HEK293 (cell line): ENCODE data around the gene SLC30A3.

Experiments used
- GLIS1 ChIP-seq: fragments of 450-650 bp; formaldehyde crosslinking; IDR thresholded peaks from 2 replicates; pipeline ENCODE4 v1.5.1; 2016; ENCODE audit warnings: missing biosample characterization, missing genetic modification characterization
- HOXA7 ChIP-seq: sonication (generic); formaldehyde crosslinking; IDR thresholded peaks from 2 replicates; pipeline ENCODE4 v1.8.1; 2022; ENCODE audit warnings: missing genetic modification reagents, borderline replicate concordance
- MZF1 ChIP-seq: fragments of 450-650 bp; formaldehyde crosslinking; IDR thresholded peaks from 2 replicates; pipeline ENCODE4 v1.5.1; 2017; ENCODE audit warnings: missing biosample characterization, missing genetic modification characterization, borderline replicate concordance
- SP7 ChIP-seq: fragments of 450-650 bp; formaldehyde crosslinking; IDR thresholded peaks from 2 replicates; pipeline ENCODE4 v1.5.1; 2016; ENCODE audit warnings: missing biosample characterization, missing genetic modification characterization
- TRIM28 ChIP-seq: IDR thresholded peaks from 2 replicates; pipeline ENCODE4 v1.6.1; 2011; ENCODE audit warnings: low read length, control low read depth, borderline replicate concordance
- ZBTB17 ChIP-seq: fragments of 450-650 bp; formaldehyde crosslinking; IDR thresholded peaks from 2 replicates; pipeline ENCODE4 v1.5.1; 2016; ENCODE audit warnings: missing biosample characterization, missing genetic modification characterization
- ZBTB7A ChIP-seq: fragments of 450-650 bp; formaldehyde crosslinking; IDR thresholded peaks from 2 replicates; pipeline ENCODE4 v1.5.1; 2016; ENCODE audit warnings: low read depth, missing biosample characterization, missing genetic modification characterization
- ZNF146 ChIP-seq: fragments of 450-650 bp; formaldehyde crosslinking; IDR thresholded peaks from 2 replicates; pipeline ENCODE4 v1.5.1; 2016; ENCODE audit warnings: missing biosample characterization, missing genetic modification characterization
- ZNF169 ChIP-seq: fragments of 450-650 bp; formaldehyde crosslinking; IDR thresholded peaks from 2 replicates; pipeline ENCODE4 v1.5.1; 2016; ENCODE audit warnings: missing biosample characterization, missing genetic modification characterization
- ZNF214 ChIP-seq: fragments of 450-650 bp; formaldehyde crosslinking; IDR thresholded peaks from 2 replicates; pipeline ENCODE4 v1.5.1; 2017; ENCODE audit warnings: missing biosample characterization, mild to moderate bottlenecking, missing genetic modification characterization, borderline replicate concordance
- ZNF248 ChIP-seq: fragments of 450-650 bp; formaldehyde crosslinking; IDR thresholded peaks from 2 replicates; pipeline ENCODE4 v1.5.1; 2017; ENCODE audit warnings: missing biosample characterization, missing genetic modification characterization
- ZNF266 ChIP-seq: fragments of 450-650 bp; formaldehyde crosslinking; IDR thresholded peaks from 2 replicates; pipeline ENCODE4 v1.5.1; 2016; ENCODE audit warnings: missing biosample characterization, missing genetic modification characterization, low read depth
- ZNF292 ChIP-seq: fragments of 450-650 bp; formaldehyde crosslinking; IDR thresholded peaks from 2 replicates; pipeline ENCODE4 v1.5.1; 2016; ENCODE audit warnings: low read depth, missing biosample characterization, missing genetic modification characterization, borderline replicate concordance
- ZNF341 ChIP-seq: fragments of 450-650 bp; formaldehyde crosslinking; IDR thresholded peaks from 2 replicates; pipeline ENCODE4; 2016; ENCODE audit warnings: low read depth, missing biosample characterization, missing genetic modification characterization
- ZNF354C ChIP-seq: fragments of 450-650 bp; formaldehyde crosslinking; IDR thresholded peaks from 2 replicates; pipeline ENCODE4 v1.5.1; 2016; ENCODE audit warnings: missing biosample characterization, missing genetic modification characterization, low read depth, borderline replicate concordance
- ZNF37A ChIP-seq: fragments of 450-650 bp; IDR thresholded peaks from 2 replicates; pipeline ENCODE4 v1.5.1; 2018; ENCODE audit warnings: missing biosample characterization, missing genetic modification characterization
- ZNF394 ChIP-seq: fragments of 450-650 bp; formaldehyde crosslinking; IDR thresholded peaks from 2 replicates; pipeline ENCODE4 v1.5.1; 2016; ENCODE audit warnings: missing biosample characterization, missing genetic modification characterization, mild to moderate bottlenecking, moderate library complexity, borderline replicate concordance
- ZNF426 ChIP-seq: fragments of 450-650 bp; formaldehyde crosslinking; IDR thresholded peaks from 2 replicates; pipeline ENCODE4 v1.5.1; 2017; ENCODE audit warnings: missing biosample characterization, missing genetic modification characterization, mild to moderate bottlenecking, inconsistent platforms, moderate library complexity
- ZNF514 ChIP-seq: fragments of 450-650 bp; formaldehyde crosslinking; IDR thresholded peaks from 2 replicates; pipeline ENCODE4 v1.5.1; 2016; ENCODE audit warnings: missing biosample characterization, missing genetic modification characterization
- ZNF529 ChIP-seq: fragments of 450-650 bp; formaldehyde crosslinking; IDR thresholded peaks from 2 replicates; pipeline ENCODE4 v1.5.1; 2017; ENCODE audit warnings: missing genetic modification characterization, missing biosample characterization; ENCODE audit not compliant: insufficient replicate concordance
- ZNF548 ChIP-seq: fragments of 450-650 bp; formaldehyde crosslinking; IDR thresholded peaks from 2 replicates; pipeline ENCODE4 v1.5.1; 2016; ENCODE audit warnings: missing biosample characterization, missing genetic modification characterization
- ZNF555 ChIP-seq: fragments of 450-650 bp; formaldehyde crosslinking; conservative IDR thresholded peaks from 2 replicates; pipeline ENCODE4 v1.5.1; 2017; ENCODE audit warnings: missing biosample characterization, mild to moderate bottlenecking, missing genetic modification characterization, inconsistent platforms
- ZNF585B ChIP-seq: fragments of 450-650 bp; formaldehyde crosslinking; IDR thresholded peaks from 2 replicates; pipeline ENCODE4 v1.5.1; 2016; ENCODE audit warnings: missing biosample characterization, missing genetic modification characterization
- ZNF596 ChIP-seq: fragments of 450-650 bp; IDR thresholded peaks from 2 replicates; pipeline ENCODE4 v1.5.0; 2018; ENCODE audit warnings: missing biosample characterization, mild to moderate bottlenecking, missing genetic modification characterization, moderate library complexity
- ZNF600 ChIP-seq: fragments of 450-650 bp; formaldehyde crosslinking; IDR thresholded peaks from 2 replicates; pipeline ENCODE4 v1.5.1; 2016; ENCODE audit warnings: missing biosample characterization, missing genetic modification characterization
- ZNF660 ChIP-seq: fragments of 450-650 bp; IDR thresholded peaks from 2 replicates; pipeline ENCODE4 v1.5.1; 2018; ENCODE audit warnings: missing biosample characterization, mild to moderate bottlenecking, missing genetic modification characterization
- ZNF707 ChIP-seq: fragments of 450-650 bp; formaldehyde crosslinking; IDR thresholded peaks from 2 replicates; pipeline ENCODE4 v1.5.1; 2016; ENCODE audit warnings: missing biosample characterization, missing genetic modification characterization
- ZNF777 ChIP-seq: fragments of 450-650 bp; formaldehyde crosslinking; IDR thresholded peaks from 2 replicates; pipeline ENCODE4 v1.5.1; 2017; ENCODE audit warnings: missing biosample characterization, missing genetic modification characterization, borderline replicate concordance
- ZNF837 ChIP-seq: fragments of 450-650 bp; formaldehyde crosslinking; IDR thresholded peaks from 2 replicates; pipeline ENCODE4 v1.5.1; 2016; ENCODE audit warnings: missing biosample characterization, missing genetic modification characterization
- TF ChIP-seq, protein P1 (sequence below): fragments of 450-650 bp; formaldehyde crosslinking; IDR thresholded peaks from 2 replicates; pipeline ENCODE4 v1.5.1; 2016; ENCODE audit warnings: missing biosample characterization, missing genetic modification characterization

SLC30A3 gene

DNA sequence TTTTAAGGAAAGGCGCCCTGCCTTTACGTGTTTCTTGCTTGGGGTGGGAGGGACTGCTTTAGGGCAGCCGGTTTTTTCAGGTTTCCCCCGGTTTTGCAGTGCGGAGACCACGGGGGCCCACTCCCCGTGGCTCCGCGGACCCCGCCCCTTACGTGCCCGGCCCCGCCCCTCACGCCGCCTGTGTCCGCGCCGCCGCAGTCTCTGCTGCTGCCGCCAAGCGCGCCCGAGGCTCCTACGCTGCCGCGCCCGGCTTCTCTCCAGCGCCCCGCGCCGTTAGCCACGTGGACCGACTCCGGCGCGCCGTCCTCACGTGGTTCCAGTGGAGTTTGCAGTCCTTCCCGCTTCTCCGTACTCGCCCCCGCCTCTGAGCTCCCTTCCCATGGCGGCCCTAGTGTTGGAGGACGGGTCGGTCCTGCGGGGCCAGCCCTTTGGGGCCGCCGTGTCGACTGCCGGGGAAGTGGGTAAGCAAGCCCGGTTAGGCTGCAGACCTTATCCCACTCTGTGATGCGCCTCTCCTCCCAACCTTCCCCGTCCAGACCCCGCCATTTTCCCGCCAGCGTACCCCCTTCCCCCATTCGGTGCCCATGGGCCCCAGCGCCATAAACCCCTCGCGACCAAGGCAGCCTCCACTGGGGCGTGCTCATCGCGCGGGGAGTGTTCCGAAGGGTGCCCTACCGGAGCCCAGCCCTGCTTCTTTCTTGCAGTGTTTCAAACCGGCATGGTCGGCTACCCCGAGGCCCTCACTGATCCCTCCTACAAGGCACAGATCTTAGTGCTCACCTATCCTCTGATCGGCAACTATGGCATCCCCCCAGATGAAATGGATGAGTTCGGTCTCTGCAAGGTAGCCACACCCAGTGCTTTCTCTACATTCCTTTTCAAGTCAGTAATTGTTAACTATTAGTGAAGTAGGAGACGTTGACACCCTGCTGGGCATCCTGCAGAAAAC lies 45.4 kb downstream of the SLC30A3 start, which contains the start of gene CAD (continued):
- TF ChIP-seq ZNF394 (tag by site-specific recombination) (peak; percentile 76; the same call in 1 of the 2 replicates), ZNF426 (no peak), ZNF214 (tag by site-specific recombination) (no peak), HOXA7 (no peak), ZNF707 (tag by site-specific recombination) (no peak), TRIM28 (no peak), ZNF777 (tag by site-specific recombination) (no peak), ZNF596 (tag by site-specific recombination) (no peak), ZNF514 (tag by site-specific recombination) (no peak), MZF1 (tag by site-specific recombination) (no peak), ZNF529 (tag by site-specific recombination) (no peak), ZNF548 (tag by site-specific recombination) (no peak), ZNF585B (no peak), ZNF169 (tag by site-specific recombination) (no peak), ZNF660 (tag by site-specific recombination) (0 out of 2 replicates have a peak, but pooled peaks have one; percentile 64), ZNF266 (tag by site-specific recombination) (no peak), ZNF600 (tag by site-specific recombination) (0 out of 2 replicates have a peak, but pooled peaks have one; percentile 47), ZNF248 (tag by site-specific recombination) (no peak), ZNF37A (no peak), ZBTB7A (tag by site-specific recombination) (no peak), ZNF837 (tag by site-specific recombination) (no peak), ZNF555 (tag by site-specific recombination) (no peak), ZNF146 (tag by site-specific recombination) (no peak), ZNF354C (tag by site-specific recombination) (no peak), ZBTB17 (tag by site-specific recombination) (peak; percentile 99), ZNF341 (tag by site-specific recombination) (peak; percentile 52; the same call in 1 of the 2 replicates), ZNF292 (tag by site-specific recombination) (no peak), SP7 (tag by site-specific recombination) (peak; percentile 55; the same call in 1 of the 2 replicates), GLIS1 (tag by site-specific recombination) (0 out of 2 replicates have a peak, but pooled peaks have one; percentile 24)
- TF ChIP-seq, protein P1, sequence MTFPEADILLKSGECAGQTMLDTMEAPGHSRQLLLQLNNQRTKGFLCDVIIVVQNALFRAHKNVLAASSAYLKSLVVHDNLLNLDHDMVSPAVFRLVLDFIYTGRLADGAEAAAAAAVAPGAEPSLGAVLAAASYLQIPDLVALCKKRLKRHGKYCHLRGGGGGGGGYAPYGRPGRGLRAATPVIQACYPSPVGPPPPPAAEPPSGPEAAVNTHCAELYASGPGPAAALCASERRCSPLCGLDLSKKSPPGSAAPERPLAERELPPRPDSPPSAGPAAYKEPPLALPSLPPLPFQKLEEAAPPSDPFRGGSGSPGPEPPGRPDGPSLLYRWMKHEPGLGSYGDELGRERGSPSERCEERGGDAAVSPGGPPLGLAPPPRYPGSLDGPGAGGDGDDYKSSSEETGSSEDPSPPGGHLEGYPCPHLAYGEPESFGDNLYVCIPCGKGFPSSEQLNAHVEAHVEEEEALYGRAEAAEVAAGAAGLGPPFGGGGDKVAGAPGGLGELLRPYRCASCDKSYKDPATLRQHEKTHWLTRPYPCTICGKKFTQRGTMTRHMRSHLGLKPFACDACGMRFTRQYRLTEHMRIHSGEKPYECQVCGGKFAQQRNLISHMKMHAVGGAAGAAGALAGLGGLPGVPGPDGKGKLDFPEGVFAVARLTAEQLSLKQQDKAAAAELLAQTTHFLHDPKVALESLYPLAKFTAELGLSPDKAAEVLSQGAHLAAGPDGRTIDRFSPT (tag by site-specific recombination) = no peak
